A549 (cell line): ENCODE data around the gene TDRD1. TPM values are rescaled to one million over a fixed set of nuclear protein-coding genes. Genes with fewer than 3 reads are reported as not detected.

Experiments
- ATAC-seq, 2 experiments: fragments of 200-7000 bp in 1 of 2; fragments of >200 bp in 1 of 2; cut with Nextera tagmentation in 1 of 2; cut with Tn5 transposase in 1 of 2; 3 replicates each; pipeline versions ENCODE4 v1.8.0 to v1.9.1; 2018 to 2020; ENCODE audit warnings: mild to moderate bottlenecking in 1 of 2, moderate library complexity in 1 of 2
- CTCF ChIA-PET: fragments of 300-600 bp; sonication (Branson Sonifier 250); formaldehyde crosslinking; extraction: SDS; loops from one replicate; lab custom pipeline; 2021; ENCODE audit warnings: antibody characterized with exemption, inconsistent platforms; lab: Yijun Ruan, JAX
- POLR2A ChIA-PET: fragments of 350-600 bp; formaldehyde crosslinking; extraction: SDS; loops from one replicate; lab custom pipeline; 2021; ENCODE audit warnings: antibody characterized with exemption, inconsistent platforms; lab: Yijun Ruan, JAX
- DNase-seq, 2 experiments: peaks; one replicate each; pipeline versions ENCODE4 v3.0.0 to v3.0.0-alpha.2; 2011 to 2016; ENCODE audit warnings: low read depth in 1 of 2, low spot score in 1 of 2
- FAIRE-seq: peaks from 2 replicates; lab custom pipeline; 2011; peaks lifted over from hg19 to GRCh38; lab: Jason Lieb, UNC
- H3K27ac ChIP-seq, 2 experiments: fragments of >200 bp; sonication (Bioruptor Twin); formaldehyde crosslinking; 3 replicates each; pipeline ENCODE4 v1.5.1; 2016 to 2017
- H3K4me1 ChIP-seq: fragments of >200 bp; sonication (Bioruptor Twin); formaldehyde crosslinking; 3 replicates; pipeline ENCODE4 v1.6.1; 2016
- H3K4me2 ChIP-seq: fragments of >200 bp; sonication (Bioruptor Twin); formaldehyde crosslinking; 3 replicates; pipeline ENCODE4 v1.6.1; 2016
- H3K4me3 ChIP-seq: fragments of >200 bp; sonication (Bioruptor Twin); formaldehyde crosslinking; 3 replicates; pipeline ENCODE4 v1.5.1; 2016
- H3K9me3 ChIP-seq: fragments of >200 bp; sonication (Bioruptor Twin); formaldehyde crosslinking; 3 replicates; pipeline ENCODE4 v1.6.1; 2016
- BCL3 ChIP-seq: fragments of >200 bp; sonication (Bioruptor Twin); formaldehyde crosslinking; IDR thresholded peaks from 3 replicates; pipeline ENCODE4 v1.6.1; 2016
- BHLHE40 ChIP-seq: IDR thresholded peaks from 2 replicates; pipeline ENCODE4 v1.6.1; 2012; ENCODE audit warnings: low read depth, low read length, inconsistent platforms
- CBX8 ChIP-seq: fragments of 200-600 bp; sonication (generic); IDR thresholded peaks from 2 replicates; pipeline ENCODE4 v1.6.1; 2016
- CEBPB ChIP-seq, 2 experiments: fragments of >200 bp in 1 of 2; sonication (Bioruptor Twin) in 1 of 2; formaldehyde crosslinking in 1 of 2; IDR thresholded peaks; 2 replicates each; pipeline ENCODE4 v1.6.1; 2012 to 2016
- EHF ChIP-seq: fragments of 250-450 bp; sonication (Bioruptor Pico); IDR thresholded peaks from 2 replicates; pipeline ENCODE4 v1.5.0; 2020; ENCODE audit warnings: mild to moderate bottlenecking
- FOSL2 ChIP-seq, 2 experiments: fragments of 450-650 bp in 1 of 2; fragments of >200 bp in 1 of 2; sonication (Bioruptor Twin) in 1 of 2; formaldehyde crosslinking; IDR thresholded peaks; 2 replicates each; pipeline versions ENCODE4 v1.5.0 to v1.6.1; 2016 to 2020; ENCODE audit warnings: mild to moderate bottlenecking in 1 of 2, moderate library complexity in 1 of 2
- FOXS1 ChIP-seq: fragments of 250-450 bp; sonication (Bioruptor Pico); IDR thresholded peaks from 2 replicates; pipeline ENCODE4 v1.5.0; 2020; ENCODE audit warnings: mild to moderate bottlenecking, moderate library complexity
- GATA3 ChIP-seq: IDR thresholded peaks from 2 replicates; pipeline ENCODE4 v1.6.1; 2012; ENCODE audit warnings: borderline replicate concordance
- HEYL ChIP-seq: fragments of 250-450 bp; sonication (Bioruptor Pico); IDR thresholded peaks from 2 replicates; pipeline ENCODE4 v1.8.0; 2021; ENCODE audit warnings: mild to moderate bottlenecking, moderate library complexity
- HOXA7 ChIP-seq: fragments of 250-450 bp; sonication (Bioruptor Pico); IDR thresholded peaks from 2 replicates; pipeline ENCODE4 v1.5.0; 2020; ENCODE audit warnings: mild to moderate bottlenecking, moderate library complexity
- JUN ChIP-seq, 2 experiments: fragments of >200 bp; sonication (Bioruptor Twin); formaldehyde crosslinking; IDR thresholded peaks; 2 replicates in 1 of 2; 3 replicates in 1 of 2; pipeline ENCODE4 v1.6.1; 2016 to 2017
- JUNB ChIP-seq: fragments of >200 bp; sonication (Bioruptor Twin); formaldehyde crosslinking; IDR thresholded peaks from 2 replicates; pipeline ENCODE4 v1.6.1; 2016
- KDM1A ChIP-seq: fragments of 200-600 bp; sonication (generic); IDR thresholded peaks from 2 replicates; pipeline ENCODE4 v1.6.1; 2016; ENCODE audit warnings: low read depth, mild to moderate bottlenecking
- KDM5A ChIP-seq: fragments of 200-600 bp; sonication (generic); IDR thresholded peaks from 2 replicates; pipeline ENCODE4 v1.6.1; 2016; ENCODE audit warnings: antibody characterized with exemption, mild to moderate bottlenecking
- MAFK ChIP-seq: fragments of 450-650 bp; IDR thresholded peaks from 2 replicates; pipeline ENCODE4 v1.6.1; 2014; ENCODE audit not compliant: partially characterized antibody
- MYC ChIP-seq: IDR thresholded peaks from 2 replicates; pipeline ENCODE4 v1.6.1; 2012; ENCODE audit warnings: mild to moderate bottlenecking, inconsistent platforms, low read length, improper control_type of control experiment, borderline replicate concordance
- NFE2L2 ChIP-seq: fragments of 150-350 bp; conservative IDR thresholded peaks from 2 replicates; pipeline ENCODE4 v1.6.1; 2014; ENCODE audit warnings: low read length
- NR3C1 ChIP-seq: fragments of >200 bp; sonication (Bioruptor Twin); formaldehyde crosslinking; IDR thresholded peaks from 3 replicates; pipeline ENCODE4 v1.6.1; 2017
- PHF8 ChIP-seq: fragments of 200-600 bp; sonication (generic); IDR thresholded peaks from 2 replicates; pipeline ENCODE4 v1.6.1; 2016; ENCODE audit warnings: low read depth, mild to moderate bottlenecking, antibody characterized with exemption, moderate library complexity, borderline replicate concordance
- RAD21 ChIP-seq, 2 experiments: fragments of >200 bp in 1 of 2; sonication (Bioruptor Twin) in 1 of 2; formaldehyde crosslinking in 1 of 2; IDR thresholded peaks in 1 of 2; conservative IDR thresholded peaks in 1 of 2; 2 replicates in 1 of 2; 3 replicates in 1 of 2; pipeline ENCODE4 v1.6.1; 2012 to 2018; ENCODE audit warnings: inconsistent platforms in 1 of 2
- RFX5 ChIP-seq: fragments of 450-650 bp; IDR thresholded peaks from 2 replicates; pipeline ENCODE4 v1.7.1; 2014; ENCODE audit warnings: antibody characterized with exemption, mild to moderate bottlenecking, moderate library complexity
- TFCP2L1 ChIP-seq: fragments of 250-450 bp; sonication (Bioruptor Pico); IDR thresholded peaks from 2 replicates; pipeline ENCODE4 v1.5.0; 2021; ENCODE audit warnings: mild to moderate bottlenecking
- ZC3H11A ChIP-seq: fragments of 450-650 bp; IDR thresholded peaks from 2 replicates; pipeline ENCODE4 v1.6.1; 2014; ENCODE audit warnings: antibody characterized with exemption, mild to moderate bottlenecking
- ZFP36 ChIP-seq: fragments of 450-650 bp; IDR thresholded peaks from 2 replicates; pipeline ENCODE4 v1.6.1; 2014; ENCODE audit warnings: borderline replicate concordance; ENCODE audit not compliant: partially characterized antibody
- WGBS: methylation state at CpG from one replicate; pipeline ENCODE4 v1.1.6; 2017; ENCODE audit errors: missing lambda C conversion rate; 5-methylcytosine and 5-hydroxymethylcytosine counted together
- polyA plus RNA-seq, 4 experiments: library from polyadenylated mRNA; depleted of rRNA in 3 of 4; stranded (reverse); fragments of >200 nt; fragmentation: RNase III in 1 of 4; extraction: RNeasy Plus Mini Kit Qiagen cat#74134 plus additional on column Dnase treatment in 1 of 4; gene quantifications; 2 replicates in 3 of 4; 3 replicates in 1 of 4; pipeline ENCODE4 v1.2.3, GENCODE V29; 2011 to 2017
- TF ChIP-seq, protein P1 (sequence below): fragments of >200 bp; sonication (Bioruptor Twin); formaldehyde crosslinking; IDR thresholded peaks from 2 replicates; pipeline ENCODE4 v1.6.1; 2016
- TF ChIP-seq, protein P2 (sequence below): fragments of 150-350 bp; IDR thresholded peaks from 2 replicates; pipeline ENCODE4 v1.6.1; 2014; ENCODE audit warnings: low read depth, mild to moderate bottlenecking, low read length
- TF ChIP-seq, protein P3 (sequence below): fragments of 450-650 bp; IDR thresholded peaks from 2 replicates; pipeline ENCODE4 v1.6.1; 2014; ENCODE audit warnings: antibody characterized with exemption
- TF ChIP-seq, protein P4 (sequence below): IDR thresholded peaks from 2 replicates; pipeline ENCODE4 v1.6.1; 2012; ENCODE audit warnings: low read depth, borderline replicate concordance
- TF ChIP-seq, protein P5 (sequence below): fragments of 250-450 bp; sonication (Bioruptor Pico); IDR thresholded peaks from 2 replicates; pipeline ENCODE4 v1.5.0; 2021; ENCODE audit warnings: mild to moderate bottlenecking, moderate library complexity, borderline replicate concordance

TDRD1 gene
- polyA plus RNA-seq, 2 of the 4 experiments (the other 2 are of a cell fraction), result not detected

GRCh38 chr10:114278140-114278883 lies 99.2 kb downstream of the TDRD1 start:
- FAIRE-seq, result no peak
- ATAC-seq, result peak; percentile 25 to 27; a peak in 4 of 6 replicates
- Histone ChIP-seq H3K27ac (no peak overlapping the region), H3K4me2 (no peak overlapping the region), H3K4me1 (no peaks in the 10 kb centered on the region), H3K4me3 (no peak overlapping the region), H3K9me3 (no peaks in the 10 kb centered on the region)
- TF ChIP-seq CEBPB (IDR thresholded peaks at IDR 0.05) (no peak), BHLHE40 (no peak), FOXS1 (CRISPR knock-in tag) (no peak), EHF (CRISPR knock-in tag) (no peak)
- TF ChIP-seq, protein P1, sequence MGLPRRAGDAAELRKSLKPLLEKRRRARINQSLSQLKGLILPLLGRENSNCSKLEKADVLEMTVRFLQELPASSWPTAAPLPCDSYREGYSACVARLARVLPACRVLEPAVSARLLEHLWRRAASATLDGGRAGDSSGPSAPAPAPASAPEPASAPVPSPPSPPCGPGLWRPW, result no peak
- ChIA-PET POLR2A (no interaction called here), CTCF (interaction anchor here (1.0 to 3.5 kb wide), 4 partner anchors 9 to 263 kb away, joined by 3 to 11 read pairs (median 4); no protein-coding TSS in a partner anchor)
- no peak for DNase-seq
- WGBS, result 65% methylated on average over 18 of the region's 22 CpGs

DNA sequence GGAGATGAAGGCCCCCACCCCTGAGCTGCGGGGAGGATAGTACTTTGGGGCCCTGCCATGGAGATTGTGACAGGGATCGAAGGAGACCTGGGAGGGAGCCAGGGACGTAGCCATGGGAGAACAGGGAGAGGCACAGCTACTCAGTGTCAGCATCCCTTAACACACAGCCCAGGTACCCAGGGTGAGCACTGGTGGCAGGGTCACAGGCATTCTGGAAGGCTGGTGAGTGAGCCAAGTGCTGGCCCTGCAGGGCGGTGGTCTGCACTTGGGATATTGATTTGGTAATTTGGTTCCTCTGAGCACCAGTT lies 99.7 kb downstream of the TDRD1 start:
- POLR2A ChIA-PET, result no interaction called here
- no peak for DNase-seq

GRCh38 chr10:114279289-114279688 lies 100.1 kb downstream of the TDRD1 start:
- POLR2A ChIA-PET, result no interaction called here
- TF ChIP-seq, protein P2, sequence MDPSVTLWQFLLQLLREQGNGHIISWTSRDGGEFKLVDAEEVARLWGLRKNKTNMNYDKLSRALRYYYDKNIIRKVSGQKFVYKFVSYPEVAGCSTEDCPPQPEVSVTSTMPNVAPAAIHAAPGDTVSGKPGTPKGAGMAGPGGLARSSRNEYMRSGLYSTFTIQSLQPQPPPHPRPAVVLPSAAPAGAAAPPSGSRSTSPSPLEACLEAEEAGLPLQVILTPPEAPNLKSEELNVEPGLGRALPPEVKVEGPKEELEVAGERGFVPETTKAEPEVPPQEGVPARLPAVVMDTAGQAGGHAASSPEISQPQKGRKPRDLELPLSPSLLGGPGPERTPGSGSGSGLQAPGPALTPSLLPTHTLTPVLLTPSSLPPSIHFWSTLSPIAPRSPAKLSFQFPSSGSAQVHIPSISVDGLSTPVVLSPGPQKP, result no peak
- TF ChIP-seq, protein P3, sequence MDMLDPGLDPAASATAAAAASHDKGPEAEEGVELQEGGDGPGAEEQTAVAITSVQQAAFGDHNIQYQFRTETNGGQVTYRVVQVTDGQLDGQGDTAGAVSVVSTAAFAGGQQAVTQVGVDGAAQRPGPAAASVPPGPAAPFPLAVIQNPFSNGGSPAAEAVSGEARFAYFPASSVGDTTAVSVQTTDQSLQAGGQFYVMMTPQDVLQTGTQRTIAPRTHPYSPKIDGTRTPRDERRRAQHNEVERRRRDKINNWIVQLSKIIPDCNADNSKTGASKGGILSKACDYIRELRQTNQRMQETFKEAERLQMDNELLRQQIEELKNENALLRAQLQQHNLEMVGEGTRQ, result no peak
- TF ChIP-seq NFE2L2 (no peak), PHF8 (no peak), CBX8 (no peak), CEBPB (IDR thresholded peaks at IDR 0.05) (no peak), HOXA7 (CRISPR knock-in tag) (no peak), RFX5 (no peak), ZC3H11A (no peak), RAD21 (conservative IDR thresholded peaks at IDR 0.05 in 1 of 2, IDR thresholded peaks at IDR 0.05 in 1 of 2) (no peak), ZFP36 (no peak)

More for the DNA sequence above, 99.7 kb downstream of the TDRD1 start:
- no peak for TF ChIP-seq HEYL (CRISPR knock-in tag)
- no peak for TF ChIP-seq FOSL2 (IDR thresholded peaks at IDR 0.05)
- no peak for TF ChIP-seq FOSL2 (CRISPR knock-in tag; IDR thresholded peaks at IDR 0.05)
- no peak for TF ChIP-seq BCL3
- TF ChIP-seq JUNB, result no peak
- no peak for TF ChIP-seq NR3C1
- no peak for TF ChIP-seq TFCP2L1
- TF ChIP-seq, protein P4, sequence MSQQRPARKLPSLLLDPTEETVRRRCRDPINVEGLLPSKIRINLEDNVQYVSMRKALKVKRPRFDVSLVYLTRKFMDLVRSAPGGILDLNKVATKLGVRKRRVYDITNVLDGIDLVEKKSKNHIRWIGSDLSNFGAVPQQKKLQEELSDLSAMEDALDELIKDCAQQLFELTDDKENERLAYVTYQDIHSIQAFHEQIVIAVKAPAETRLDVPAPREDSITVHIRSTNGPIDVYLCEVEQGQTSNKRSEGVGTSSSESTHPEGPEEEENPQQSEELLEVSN, result no peak
- TF ChIP-seq, protein P3, result no peak
- no peak for TF ChIP-seq JUN (IDR thresholded peaks at IDR 0.05)
- TF ChIP-seq NFE2L2, result no peak
- no peak for TF ChIP-seq KDM1A
- no peak for TF ChIP-seq MYC
- TF ChIP-seq, protein P5, sequence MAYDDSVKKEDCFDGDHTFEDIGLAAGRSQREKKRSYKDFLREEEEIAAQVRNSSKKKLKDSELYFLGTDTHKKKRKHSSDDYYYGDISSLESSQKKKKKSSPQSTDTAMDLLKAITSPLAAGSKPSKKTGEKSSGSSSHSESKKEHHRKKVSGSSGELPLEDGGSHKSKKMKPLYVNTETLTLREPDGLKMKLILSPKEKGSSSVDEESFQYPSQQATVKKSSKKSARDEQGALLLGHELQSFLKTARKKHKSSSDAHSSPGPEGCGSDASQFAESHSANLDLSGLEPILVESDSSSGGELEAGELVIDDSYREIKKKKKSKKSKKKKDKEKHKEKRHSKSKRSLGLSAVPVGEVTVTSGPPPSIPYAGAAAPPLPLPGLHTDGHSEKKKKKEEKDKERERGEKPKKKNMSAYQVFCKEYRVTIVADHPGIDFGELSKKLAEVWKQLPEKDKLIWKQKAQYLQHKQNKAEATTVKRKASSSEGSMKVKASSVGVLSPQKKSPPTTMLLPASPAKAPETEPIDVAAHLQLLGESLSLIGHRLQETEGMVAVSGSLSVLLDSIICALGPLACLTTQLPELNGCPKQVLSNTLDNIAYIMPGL (CRISPR knock-in tag), result no peak
- TF ChIP-seq GATA3, result no peak
- TF ChIP-seq KDM5A, result no peak
- no peak for TF ChIP-seq MAFK
- TF ChIP-seq, all 56 proteins: peak for 0
- H3K9me3 ChIP-seq, result no peaks in the 10 kb centered on the region
- FAIRE-seq (no peak), ATAC-seq (peak; percentile 6 to 8; a peak in 2 of 6 replicates)
- no peak overlapping the region for H3K27ac ChIP-seq
- no peak overlapping the region for H3K4me2 ChIP-seq
- CTCF ChIA-PET, result interaction anchor here (3.5 kb wide), 1 partner anchor 25 kb away, joined by 11 read pairs; no protein-coding TSS in a partner anchor
- no peak overlapping the region for H3K4me3 ChIP-seq
- no peaks in the 10 kb centered on the region for H3K4me1 ChIP-seq
- 57% methylated on average over 4 of the region's 4 CpGs for WGBS

More at GRCh38 chr10:114279289-114279688, 100.1 kb downstream of the TDRD1 start:
- H3K27ac ChIP-seq, result no peak overlapping the region
- no peak overlapping the region for H3K4me2 ChIP-seq
- WGBS, result 56% methylated on average over 4 of the region's 4 CpGs
- no peak overlapping the region for H3K4me3 ChIP-seq
- ATAC-seq, result peak; percentile 10 to 16; a peak in 2 of 6 replicates
- H3K4me1 ChIP-seq, result no peaks in the 10 kb centered on the region
- no peak for FAIRE-seq
- CTCF ChIA-PET, result interaction anchor here (3.5 kb wide), 1 partner anchor 24 kb away, joined by 11 read pairs; no protein-coding TSS in a partner anchor
- no peak for DNase-seq
- H3K9me3 ChIP-seq, result no peaks in the 10 kb centered on the region
